BE2C (cell line): ENCODE results near the gene BMP2K.

Experiments used
- DNase-seq: peaks from one replicate; pipeline ENCODE4 v3.0.0-alpha.2; 2020
- H3K27me3 ChIP-seq: fragments of 250-450 bp; sonication (Bioruptor Pico); 2 replicates; pipeline ENCODE4 v1.5.1; 2020; ENCODE audit warnings: mild to moderate bottlenecking
- H3K36me3 ChIP-seq: fragments of 250-450 bp; sonication (Bioruptor Pico); 2 replicates; pipeline ENCODE4 v1.5.1; 2020; ENCODE audit warnings: mild to moderate bottlenecking
- H3K4me1 ChIP-seq: fragments of 250-450 bp; sonication (Bioruptor Pico); 2 replicates; pipeline ENCODE4 v1.5.1; 2020
- H3K4me3 ChIP-seq: 2 replicates; pipeline ENCODE4 v1.5.1; 2011; ENCODE audit warnings: low read depth, low read length
- H3K9me3 ChIP-seq: fragments of 250-450 bp; sonication (Bioruptor Pico); 2 replicates; pipeline ENCODE4 v1.5.1; 2020
- TF ChIP-seq, protein P1 (sequence below): IDR thresholded peaks from 2 replicates; pipeline ENCODE4 v1.5.1; 2012; ENCODE audit warnings: mild to moderate bottlenecking, low read depth, low read length

BMP2K gene

GRCh38 chr4:78758085-78758484 is 18.1 kb upstream of the BMP2K start:
- Histone ChIP-seq H3K9me3 (no peaks in the 10 kb centered on the region), H3K36me3 (no peaks in the 10 kb centered on the region), H3K4me3 (no peak overlapping the region), H3K4me1 (no peaks in the 10 kb centered on the region), H3K27me3 (no peaks in the 10 kb centered on the region)
- TF ChIP-seq, protein P1, sequence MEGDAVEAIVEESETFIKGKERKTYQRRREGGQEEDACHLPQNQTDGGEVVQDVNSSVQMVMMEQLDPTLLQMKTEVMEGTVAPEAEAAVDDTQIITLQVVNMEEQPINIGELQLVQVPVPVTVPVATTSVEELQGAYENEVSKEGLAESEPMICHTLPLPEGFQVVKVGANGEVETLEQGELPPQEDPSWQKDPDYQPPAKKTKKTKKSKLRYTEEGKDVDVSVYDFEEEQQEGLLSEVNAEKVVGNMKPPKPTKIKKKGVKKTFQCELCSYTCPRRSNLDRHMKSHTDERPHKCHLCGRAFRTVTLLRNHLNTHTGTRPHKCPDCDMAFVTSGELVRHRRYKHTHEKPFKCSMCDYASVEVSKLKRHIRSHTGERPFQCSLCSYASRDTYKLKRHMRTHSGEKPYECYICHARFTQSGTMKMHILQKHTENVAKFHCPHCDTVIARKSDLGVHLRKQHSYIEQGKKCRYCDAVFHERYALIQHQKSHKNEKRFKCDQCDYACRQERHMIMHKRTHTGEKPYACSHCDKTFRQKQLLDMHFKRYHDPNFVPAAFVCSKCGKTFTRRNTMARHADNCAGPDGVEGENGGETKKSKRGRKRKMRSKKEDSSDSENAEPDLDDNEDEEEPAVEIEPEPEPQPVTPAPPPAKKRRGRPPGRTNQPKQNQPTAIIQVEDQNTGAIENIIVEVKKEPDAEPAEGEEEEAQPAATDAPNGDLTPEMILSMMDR, result no peak
- no peak for DNase-seq

DNA sequence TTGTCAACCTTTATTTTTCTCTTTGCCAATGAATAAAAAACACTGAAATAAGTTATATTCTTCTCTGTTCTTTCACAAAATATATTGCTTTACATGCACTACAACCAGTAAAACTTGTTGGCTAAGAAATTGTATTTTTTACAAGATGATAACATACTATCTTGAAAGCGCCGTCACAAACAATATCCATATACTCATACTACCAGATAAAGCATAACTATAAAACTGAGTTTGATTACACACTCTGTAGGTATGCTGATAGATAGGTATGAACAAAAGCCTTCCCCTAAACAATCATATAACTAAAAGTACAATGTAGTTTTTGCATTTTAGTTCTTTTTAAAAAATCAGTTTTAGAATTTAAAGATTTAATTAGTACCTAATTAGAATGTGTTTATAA is 13.6 kb upstream of the BMP2K start:
- H3K27me3 ChIP-seq, result no peaks in the 10 kb centered on the region
- DNase-seq, result no peak
- peaks cover 9% of the 10 kb centered on the region; the same call in 1 of the 2 replicates for H3K4me1 ChIP-seq
- TF ChIP-seq, protein P1, result no peak
- no peak overlapping the region for H3K4me3 ChIP-seq
- no peaks in the 10 kb centered on the region for H3K36me3 ChIP-seq
- no peaks in the 10 kb centered on the region for H3K9me3 ChIP-seq

- no peak overlapping the region for H3K4me3 ChIP-seq
- no peak for DNase-seq
- no peaks in the 10 kb centered on the region for H3K36me3 ChIP-seq
- H3K9me3 ChIP-seq, result no peaks in the 10 kb centered on the region
- TF ChIP-seq, protein P1, result no peak
- H3K4me1 ChIP-seq, result peaks cover 9% of the 10 kb centered on the region; the same call in 1 of the 2 replicates
- no peaks in the 10 kb centered on the region for H3K27me3 ChIP-seq
Measured at GRCh38 chr4:78763251-78763650, 12.9 kb upstream of the BMP2K start.

DNA sequence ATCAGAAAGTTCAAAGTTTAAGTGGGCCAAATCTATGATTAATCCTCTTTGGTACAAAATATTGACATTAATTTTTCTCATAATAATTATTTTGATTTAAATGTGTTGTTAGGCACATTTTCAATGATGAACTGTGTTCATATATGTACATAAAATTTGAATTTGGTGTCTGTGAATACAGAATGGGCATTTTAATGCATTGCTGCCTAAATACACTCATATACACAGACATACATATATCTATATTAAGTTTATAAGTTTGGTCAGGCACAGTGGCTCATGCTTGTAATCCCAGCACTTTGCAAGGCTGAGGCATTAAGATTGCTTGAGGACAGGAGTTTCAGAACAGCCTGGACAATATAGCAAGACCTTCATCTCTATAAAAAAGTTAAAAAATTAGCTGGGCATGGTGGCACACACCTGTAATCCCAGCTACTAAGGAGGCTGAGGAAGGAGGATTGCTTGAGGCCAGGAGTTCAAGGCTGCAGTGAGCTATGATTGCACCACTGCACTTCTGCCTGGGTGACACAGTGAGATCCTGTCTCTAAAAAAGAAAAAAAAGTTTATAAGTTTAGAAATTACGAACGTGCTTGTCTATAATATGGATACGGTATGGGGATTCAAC is 12.3 kb upstream of the BMP2K start:
- H3K36me3 ChIP-seq, result no peaks in the 10 kb centered on the region
- H3K4me1 ChIP-seq, result peaks cover 9% of the 10 kb centered on the region; the same call in 1 of the 2 replicates
- H3K4me3 ChIP-seq, result no peak overlapping the region
- H3K27me3 ChIP-seq, result no peaks in the 10 kb centered on the region
- DNase-seq, result no peak
- no peaks in the 10 kb centered on the region for H3K9me3 ChIP-seq
- TF ChIP-seq, protein P1, result no peak

DNA sequence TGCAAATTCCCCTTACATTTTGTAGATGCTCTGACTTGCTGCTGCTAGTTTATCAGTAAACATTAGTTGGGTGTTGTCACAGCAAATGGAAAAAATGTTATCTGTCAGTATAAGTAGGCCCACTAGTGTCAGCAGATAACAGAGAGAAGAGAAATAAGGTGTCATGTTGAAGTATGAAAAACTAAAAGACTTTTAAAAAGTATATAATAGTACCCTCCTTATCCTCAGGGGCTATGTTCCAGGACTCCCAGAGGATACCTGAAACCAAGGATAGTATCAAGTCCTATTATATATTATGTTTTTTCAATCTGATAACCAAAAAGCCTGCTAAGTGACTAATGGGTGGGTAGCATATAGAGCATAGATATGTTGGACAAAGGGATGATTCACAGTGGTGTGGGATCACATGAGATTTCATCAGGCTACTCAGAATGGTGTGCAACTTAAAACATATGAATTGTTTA is 11.6 kb upstream of the BMP2K start:
- no peak for DNase-seq
- Histone ChIP-seq H3K4me3 (no peak overlapping the region), H3K27me3 (no peaks in the 10 kb centered on the region), H3K36me3 (no peaks in the 10 kb centered on the region), H3K4me1 (peaks cover 9% of the 10 kb centered on the region; the same call in 1 of the 2 replicates), H3K9me3 (no peaks in the 10 kb centered on the region)
- TF ChIP-seq, protein P1, result no peak

DNA sequence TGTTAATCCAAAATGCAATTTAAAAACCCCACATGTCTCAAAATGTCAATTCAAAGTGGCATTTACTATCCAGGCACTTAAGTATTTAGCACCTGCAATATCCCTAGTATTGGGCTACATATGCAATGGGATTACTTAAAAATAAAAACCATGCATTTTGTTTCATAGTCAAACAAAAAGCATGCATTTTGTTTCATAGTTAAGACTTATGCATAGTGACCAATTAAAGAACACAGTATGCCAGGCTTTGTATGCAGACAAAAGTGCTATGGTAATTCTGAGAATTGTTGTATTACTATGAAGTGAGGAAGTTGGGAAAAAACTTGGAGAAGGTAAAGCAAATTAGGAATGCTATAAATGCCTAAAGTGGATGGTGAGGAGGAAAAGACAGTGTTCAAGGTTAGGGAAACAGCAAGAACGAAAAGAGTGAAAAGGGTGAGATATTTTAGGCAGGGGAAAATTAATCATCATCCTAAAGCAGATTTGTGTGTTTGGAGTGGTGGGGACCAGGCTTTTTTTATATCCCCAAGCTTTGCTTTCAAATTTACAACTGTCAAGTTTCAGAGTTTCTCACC is 10.6 kb upstream of the BMP2K start:
- peaks cover 9% of the 10 kb centered on the region; the same call in 1 of the 2 replicates for H3K4me1 ChIP-seq
- TF ChIP-seq, protein P1, result no peak

More for the DNA sequence above, 10.6 kb upstream of the BMP2K start:
- Histone ChIP-seq H3K9me3 (no peaks in the 10 kb centered on the region), H3K27me3 (no peaks in the 10 kb centered on the region), H3K4me3 (no peak overlapping the region), H3K36me3 (no peaks in the 10 kb centered on the region)
- no peak for DNase-seq
